CD14-positive monocyte (primary cell): ENCODE measurements around the gene ANKRD45. TPM values are rescaled to one million over a fixed set of nuclear protein-coding genes. Genes with fewer than 3 reads are reported as not detected.

Experiments
- DNase-seq, 3 donors: peaks; one replicate each; pipeline ENCODE4 v3.0.0-alpha.2; 2011 to 2022
- H2AFZ ChIP-seq: 2 replicates; pipeline ENCODE4 v1.6.0; 2012; ENCODE audit warnings: mild to moderate bottlenecking, low read depth, low read length, inconsistent platforms; ENCODE audit not compliant: insufficient read depth, poor library complexity, severe bottlenecking
- H3K27ac ChIP-seq, 2 donors: 1 replicate in 1 of 2; 2 replicates in 1 of 2; pipeline ENCODE4 v1.5.1; 2012 to 2013; ENCODE audit warnings: low read length in 2 of 2, control low read depth in 1 of 2, inconsistent platforms in 1 of 2, low read depth in 1 of 2, mild to moderate bottlenecking in 1 of 2
- H3K27me3 ChIP-seq, 2 donors: one replicate each; pipeline versions ENCODE4 v1.6.0 to v1.6.1; 2011 to 2013; ENCODE audit warnings: low read length in 2 of 2; ENCODE audit not compliant: control insufficient read depth in 2 of 2, insufficient read depth in 2 of 2
- H3K36me3 ChIP-seq, 2 donors: replicated peaks in 1 of 2; 1 replicate in 1 of 2; 2 replicates in 1 of 2; pipeline versions ENCODE4 v1.5.1 to v1.6.1; 2012 to 2013; ENCODE audit warnings: low read length in 2 of 2, control low read depth in 1 of 2, inconsistent platforms in 1 of 2, mild to moderate bottlenecking in 1 of 2; ENCODE audit not compliant: insufficient read depth in 2 of 2, control insufficient read depth in 1 of 2
- H3K4me1 ChIP-seq, 2 donors: 1 replicate in 1 of 2; 2 replicates in 1 of 2; pipeline versions ENCODE4 v1.5.1 to v1.6.1; 2012 to 2013; ENCODE audit warnings: low read length in 2 of 2, control low read depth in 1 of 2, inconsistent platforms in 1 of 2, mild to moderate bottlenecking in 1 of 2, moderate library complexity in 1 of 2; ENCODE audit not compliant: insufficient read depth in 2 of 2, control insufficient read depth in 1 of 2
- H3K4me2 ChIP-seq: replicated peaks from 2 replicates; pipeline ENCODE3; 2012; ENCODE audit warnings: low read length, moderate library complexity, mild to moderate bottlenecking; ENCODE audit not compliant: poor library complexity, severe bottlenecking; ENCODE audit errors: extremely low read depth
- H3K4me3 ChIP-seq, 3 experiments: fragments of 200-600 bp in 1 of 3; sonication (generic) in 1 of 3; replicated peaks in 1 of 3; 1 replicate in 2 of 3; 2 replicates in 1 of 3; pipeline ENCODE4 v1.5.1; 2011 to 2013; ENCODE audit warnings: low read length in 3 of 3, mild to moderate bottlenecking in 3 of 3, control low read depth in 2 of 3, low read depth in 2 of 3, inconsistent platforms in 1 of 3, moderate library complexity in 1 of 3
- H3K79me2 ChIP-seq: 2 replicates; pipeline ENCODE4 v1.6.0; 2012; ENCODE audit warnings: mild to moderate bottlenecking, control low read depth, inconsistent platforms, low read length, moderate library complexity; ENCODE audit not compliant: insufficient read depth
- H3K9ac ChIP-seq: 2 replicates; pipeline ENCODE4 v1.6.0; 2017; ENCODE audit warnings: low read length, mild to moderate bottlenecking; ENCODE audit not compliant: insufficient read depth, poor library complexity, severe bottlenecking
- H3K9me3 ChIP-seq, 2 donors: replicated peaks in 1 of 2; 1 replicate in 1 of 2; 2 replicates in 1 of 2; pipeline versions ENCODE4 v1.5.1 to v1.6.1; 2012 to 2013; ENCODE audit warnings: low read length in 2 of 2, control low read depth in 1 of 2; ENCODE audit not compliant: control insufficient read depth in 1 of 2, insufficient read depth in 1 of 2
- H4K20me1 ChIP-seq: 2 replicates; pipeline ENCODE4 v1.6.0; 2012; ENCODE audit warnings: mild to moderate bottlenecking, low read length, control low read depth, moderate library complexity; ENCODE audit not compliant: insufficient read depth
- H3K27ac Mint-ChIP-seq, 7 donors: one replicate each; pipeline ENCODE4 v1.8.0; 2020; ENCODE audit warnings: mild to moderate bottlenecking in 7 of 7, mixed read lengths in 7 of 7, moderate library complexity in 6 of 7, inconsistent platforms in 2 of 7
- H3K27me3 Mint-ChIP-seq, 3 donors: one replicate each; pipeline ENCODE4 v1.8.0; 2021 to 2022; ENCODE audit warnings: low read depth in 3 of 3, mild to moderate bottlenecking in 3 of 3, mixed read lengths in 3 of 3, moderate library complexity in 3 of 3, inconsistent platforms in 1 of 3
- H3K36me3 Mint-ChIP-seq, 2 donors: one replicate each; pipeline ENCODE4 v1.8.0; 2020; ENCODE audit warnings: mixed read lengths in 2 of 2, inconsistent platforms in 1 of 2, mild to moderate bottlenecking in 1 of 2
- H3K4me1 Mint-ChIP-seq: one replicate; pipeline ENCODE4 v1.8.0; 2020; ENCODE audit warnings: mild to moderate bottlenecking, mixed read lengths
- H3K4me3 Mint-ChIP-seq, 2 donors: one replicate each; pipeline ENCODE4 v1.8.0; 2020; ENCODE audit warnings: mild to moderate bottlenecking in 2 of 2, mixed read lengths in 2 of 2, moderate library complexity in 1 of 2
- H3K9me3 Mint-ChIP-seq, 7 donors: one replicate each; pipeline ENCODE4 v1.8.0; 2020 to 2022; ENCODE audit warnings: mixed read lengths in 7 of 7, mild to moderate bottlenecking in 6 of 7, moderate library complexity in 6 of 7, inconsistent platforms in 2 of 7
- CTCF ChIP-seq: fragments of 200-600 bp; IDR thresholded peaks from one replicate; pipeline ENCODE4 v1.8.0; 2022; ENCODE audit warnings: antibody characterized with exemption, mild to moderate bottlenecking
- WGBS: methylation state at CpG from one replicate; pipeline ENCODE4 v1.1.5; 2013; ENCODE audit warnings: missing lambda C conversion rate; ENCODE audit not compliant: insufficient coverage; 5-methylcytosine and 5-hydroxymethylcytosine counted together
- intact Hi-C, 2 donors: fragments of 100-400 bp; cut with micrococcal nuclease; formaldehyde crosslinking; loops; one replicate each; pipeline versions ENCODE4 v1.15.0 to v1.15.1; 2023
- polyA plus RNA-seq, 3 donors: library from polyadenylated mRNA; depleted of rRNA in 1 of 3; unstranded in 2 of 3; stranded (reverse) in 1 of 3; fragments of 300-500 nt in 2 of 3; fragments of >200 nt in 1 of 3; fragmentation: Illumina TruSeq in 2 of 3; gene quantifications; 1 replicate in 2 of 3; 2 replicates in 1 of 3; pipeline ENCODE4 v1.2.3, GENCODE V29; 2012 to 2021

Gene ANKRD45
- polyA plus RNA-seq, 3 donors: not detected

- TF ChIP-seq CTCF: no peak
Observed at GRCh38 chr1:173573596-173573995, 96.1 kb downstream of the ANKRD45 start.

GRCh38 chr1:173572201-173572873, 97.3 kb downstream of the ANKRD45 start:
- Mint-ChIP-seq H3K4me3 (no peak overlapping the region), H3K36me3 (no peaks in the 10 kb centered on the region), H3K9me3 (peaks cover 0 to 5% (median 3%) of the 10 kb centered on the region in 7 donors), H3K27ac (no peak overlapping the region), H3K27me3 (peaks cover 1 to 4% (median 2%) of the 10 kb centered on the region in 3 donors), H3K4me1 (no peaks in the 10 kb centered on the region)
- no peaks in the 10 kb centered on the region for H3K4me1 ChIP-seq
- H3K79me2 ChIP-seq: no peaks in the 10 kb centered on the region
- no peak overlapping the region for H3K4me3 ChIP-seq
- H4K20me1 ChIP-seq: no peaks in the 10 kb centered on the region
- no peak for DNase-seq
- intact Hi-C loops: no loop called here
- TF ChIP-seq CTCF: no peak
- no peaks in the 10 kb centered on the region for H3K27me3 ChIP-seq
- H3K36me3 ChIP-seq: no peaks in the 10 kb centered on the region
- H2AFZ ChIP-seq: no peak overlapping the region
- WGBS: no CpG with 5 or more reads among the region's 3 CpGs
- H3K9me3 ChIP-seq: no peaks in the 10 kb centered on the region
- no peak overlapping the region for H3K27ac ChIP-seq
- no peak overlapping the region for H3K4me2 ChIP-seq
- no peak overlapping the region for H3K9ac ChIP-seq

More at GRCh38 chr1:173573596-173573995, 96.1 kb downstream of the ANKRD45 start:
- Histone ChIP-seq H3K4me1 (no peaks in the 10 kb centered on the region), H3K9me3 (no peaks in the 10 kb centered on the region), H3K4me2 (no peak overlapping the region), H3K79me2 (no peaks in the 10 kb centered on the region), H3K36me3 (no peaks in the 10 kb centered on the region), H3K27ac (no peak overlapping the region), H3K27me3 (no peaks in the 10 kb centered on the region), H2AFZ (no peak overlapping the region), H4K20me1 (no peaks in the 10 kb centered on the region), H3K9ac (no peak overlapping the region), H3K4me3 (no peak overlapping the region)
- WGBS: 100% methylated on average over 2 of the region's 4 CpGs
- no peaks in the 10 kb centered on the region for H3K36me3 Mint-ChIP-seq
- H3K4me1 Mint-ChIP-seq: no peaks in the 10 kb centered on the region
- H3K4me3 Mint-ChIP-seq: no peak overlapping the region
- H3K27ac Mint-ChIP-seq: no peak overlapping the region
- peaks cover 2 to 4% (median 3%) of the 10 kb centered on the region in 3 donors for H3K27me3 Mint-ChIP-seq
- no peaks in the 10 kb centered on the region for H3K9me3 Mint-ChIP-seq
- intact Hi-C loops: no loop called here
- no peak for DNase-seq
